GM21367 (cell line): ENCODE results near the gene NFIC.
"Not testable (repeated sequence)": the region's sequence is repeated elsewhere in the genome, so short reads cannot be mapped to it uniquely, and the experiment has no call there.

ENCODE experiments used
- ATAC-seq: cut with Tn5 transposase; IDR thresholded peaks from one replicate; pipeline ENCODE4 v1.9.1; 2021; ENCODE audit not compliant: unreplicated experiment

Gene NFIC

DNA sequence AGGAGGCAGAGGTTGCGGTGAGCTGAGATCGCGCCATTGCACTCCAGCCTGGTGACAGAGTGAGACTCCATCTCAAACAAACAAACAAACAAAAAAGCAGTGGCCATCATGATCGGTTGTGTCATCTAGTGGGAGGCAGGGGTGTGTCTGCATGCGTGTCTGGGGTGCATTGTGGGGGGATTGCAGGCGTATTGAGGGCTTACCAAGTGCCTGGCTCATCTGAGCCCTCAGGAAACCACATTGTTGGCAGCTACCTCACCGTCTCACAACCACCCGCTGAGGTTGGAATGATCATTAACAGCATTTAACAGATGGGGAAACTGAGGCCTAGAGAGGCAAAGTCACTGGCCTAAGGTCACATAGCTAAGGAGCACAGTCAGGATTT is 30.5 kb downstream of the NFIC start:
- ATAC-seq = no peak

DNA sequence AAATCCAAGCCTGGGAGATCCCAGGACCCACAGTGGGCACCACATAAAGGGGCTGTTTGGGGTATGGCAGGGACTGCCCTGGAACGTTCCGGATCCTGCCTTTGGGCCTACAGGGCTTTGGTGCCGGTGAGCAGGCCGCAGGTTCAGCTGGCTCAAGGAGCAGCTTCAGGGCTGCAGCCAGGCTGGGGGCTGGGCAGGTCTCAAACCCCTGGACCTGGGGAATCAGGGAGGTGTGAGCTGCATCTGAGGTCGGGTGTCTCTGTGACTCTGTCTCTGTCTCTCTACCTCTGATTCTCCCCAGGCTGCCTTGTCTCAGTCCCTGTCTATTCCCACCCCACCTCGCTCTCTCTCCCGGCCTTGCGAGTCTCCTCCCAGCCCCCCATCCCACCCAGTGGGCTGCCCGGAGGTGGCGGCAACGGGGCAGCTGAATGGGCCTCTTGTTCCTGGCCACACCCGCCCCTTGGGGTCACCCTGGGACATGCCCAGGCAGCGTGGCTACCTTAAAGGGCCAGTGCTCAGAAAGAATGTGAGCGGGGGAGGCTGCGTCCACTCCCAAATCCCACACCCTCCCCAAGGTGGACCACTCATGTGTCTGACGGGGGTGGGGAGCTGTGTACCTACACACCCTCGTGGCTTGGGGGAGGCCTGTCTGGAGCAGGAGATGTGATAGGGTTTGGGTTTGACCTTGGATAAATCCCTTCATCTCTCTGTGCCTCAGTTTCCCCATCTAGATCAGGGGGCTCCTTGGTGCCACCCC is 31.1 kb downstream of the NFIC start:
- ATAC-seq = no peak

DNA sequence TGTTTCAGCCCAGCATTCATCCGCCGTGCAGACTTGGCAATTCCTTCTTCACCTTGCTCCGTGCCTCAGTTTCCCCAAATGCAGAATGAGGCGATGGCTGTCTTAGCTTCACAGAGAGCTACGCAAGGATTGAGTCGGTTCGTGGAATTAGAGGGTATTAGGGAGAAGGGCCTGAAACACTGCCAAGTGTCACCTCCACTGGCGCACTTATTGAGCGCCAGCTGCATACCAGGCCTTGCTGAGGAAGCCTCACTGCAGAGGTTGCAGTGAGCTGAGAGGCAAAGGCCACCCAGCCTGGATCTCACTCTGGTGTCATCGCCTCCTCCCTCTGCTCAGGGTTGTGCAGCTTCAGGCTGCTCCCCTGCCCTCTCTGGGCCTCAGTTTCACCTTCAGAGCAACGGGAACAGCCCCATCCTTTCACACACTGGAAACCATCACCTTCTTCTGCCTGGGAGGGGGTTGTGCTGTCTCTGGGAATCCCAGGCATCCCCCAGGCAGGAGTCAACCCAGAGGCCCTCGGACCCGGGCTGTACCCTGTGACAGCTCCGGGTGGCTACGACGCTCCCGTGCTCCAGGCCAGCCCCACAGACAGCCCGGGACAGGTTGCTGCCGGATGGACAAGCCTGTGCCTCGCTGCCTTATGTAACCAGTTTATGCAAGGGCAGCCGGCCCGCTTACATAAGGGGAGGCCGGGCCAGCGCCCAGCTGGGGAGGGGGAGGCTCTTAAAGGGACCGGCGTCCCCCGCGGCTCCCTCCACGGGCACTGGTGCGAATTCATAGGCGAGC is 31.9 kb downstream of the NFIC start:
- no peak for ATAC-seq

- ATAC-seq = no peak
These were observed 32.5 kb downstream of the NFIC start for GRCh38 chr19:3398900-3399278.

DNA sequence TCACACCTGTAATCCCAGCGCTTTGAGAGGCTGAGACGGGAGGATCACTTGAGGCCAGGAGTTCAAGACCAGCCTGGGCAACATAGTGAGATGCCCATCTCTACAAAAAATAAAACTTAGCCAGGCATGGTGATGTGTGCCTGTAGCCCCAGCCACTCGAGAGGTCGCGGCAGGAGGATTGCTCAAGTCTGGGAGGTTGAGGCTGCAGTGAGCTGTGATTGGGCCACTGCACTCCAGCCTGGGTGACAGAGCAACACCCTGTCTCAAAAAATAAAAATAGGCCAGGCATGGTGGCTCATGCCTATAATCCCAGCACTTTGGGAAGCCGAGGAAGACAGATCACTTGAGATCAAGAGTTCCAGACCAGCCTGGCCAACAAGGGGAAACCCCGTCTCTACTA is 32.9 kb downstream of the NFIC start:
- not testable (repeated sequence) for ATAC-seq

GRCh38 chr19:3401004-3401768 is 34.8 kb downstream of the NFIC start:
- ATAC-seq = no peak

GRCh38 chr19:3402631-3403443 is 36.5 kb downstream of the NFIC start:
- no peak for ATAC-seq

DNA sequence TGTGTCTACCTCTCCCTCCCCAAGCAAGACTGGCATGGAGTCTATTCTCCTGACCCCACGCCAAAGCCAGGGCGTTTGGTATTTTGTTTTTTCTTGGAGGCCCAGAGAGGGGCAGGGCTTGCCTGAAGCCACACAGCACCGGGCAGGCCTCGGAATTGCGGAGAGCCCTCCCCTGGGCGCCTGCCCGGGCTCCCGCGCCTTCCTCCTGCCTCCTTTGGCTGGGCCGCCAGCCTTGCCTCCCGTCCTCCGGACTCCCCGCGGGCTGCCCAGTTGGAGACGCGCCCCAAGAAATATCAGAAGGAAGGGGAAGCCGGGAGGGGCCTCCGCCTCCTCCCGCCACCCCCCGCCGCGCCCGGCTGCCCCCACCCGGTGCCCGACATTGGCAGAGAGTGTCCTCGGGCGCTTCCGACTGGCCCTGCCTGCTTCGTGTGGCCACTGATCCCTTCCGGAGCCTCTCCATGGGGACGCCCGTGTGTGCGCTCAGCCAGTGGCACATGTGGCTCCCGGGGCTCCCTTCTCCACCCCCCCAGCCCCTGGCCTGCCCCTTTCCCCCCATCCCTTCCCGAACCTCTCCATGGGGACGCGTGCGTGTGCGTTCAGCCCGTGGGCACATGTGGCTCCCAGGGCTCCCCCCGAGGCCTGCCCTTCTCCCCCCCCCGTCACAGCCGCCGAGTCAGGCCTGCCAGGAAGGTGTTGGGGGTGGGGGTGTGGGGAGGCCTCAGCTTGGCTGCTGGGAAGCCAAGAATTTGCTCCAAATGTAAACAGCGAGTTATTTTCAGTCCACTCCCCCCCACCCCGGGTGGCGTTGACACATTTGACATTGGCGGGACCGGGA is 37.3 kb downstream of the NFIC start:
- ATAC-seq = no peak

DNA sequence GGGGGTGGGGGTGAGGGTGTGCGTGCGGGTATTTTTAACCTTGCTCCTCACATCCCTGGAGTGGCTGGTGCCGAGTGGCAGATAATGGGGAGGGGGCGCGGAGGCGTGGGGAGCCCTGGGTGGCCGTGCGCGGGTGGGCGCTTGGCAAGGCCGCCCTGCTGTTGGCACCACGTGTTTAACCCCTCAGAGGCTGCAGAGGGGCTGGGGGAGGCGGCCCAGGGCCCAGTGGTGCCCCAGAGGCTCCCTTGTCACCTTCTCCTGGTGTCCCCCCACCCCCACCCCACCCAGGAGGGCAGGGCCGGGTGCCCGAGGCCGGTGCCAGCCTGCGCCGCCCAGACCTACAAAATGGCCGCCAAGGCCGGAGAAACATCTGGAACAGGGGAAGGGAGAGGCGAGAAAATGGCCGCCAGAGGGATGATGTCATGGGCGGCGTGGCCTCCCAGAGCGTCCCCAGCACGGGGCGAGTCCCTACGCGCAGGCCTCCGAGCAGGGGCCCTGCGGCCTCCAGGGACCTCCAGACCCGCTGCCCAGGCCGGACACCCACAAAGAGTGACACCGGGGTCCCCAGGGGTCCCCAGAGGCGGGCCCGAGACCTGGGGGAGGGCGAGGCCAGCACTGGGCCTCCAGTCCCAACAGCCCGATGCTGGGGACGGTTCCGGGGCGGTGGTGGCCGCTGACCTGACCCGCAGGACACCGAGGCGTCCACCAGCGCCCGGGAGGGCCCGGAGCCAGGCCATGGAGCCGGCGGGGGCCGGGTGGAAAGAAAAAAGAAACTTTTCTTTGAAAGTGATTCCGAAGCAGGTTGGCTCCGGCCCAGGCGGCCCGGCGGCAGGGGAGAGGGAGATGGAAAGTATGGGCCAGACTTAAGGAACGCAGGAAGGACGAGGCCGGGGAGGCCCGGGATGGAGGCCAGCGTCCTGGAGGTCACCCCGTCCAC is 38.2 kb downstream of the NFIC start:
- no peak for ATAC-seq

DNA sequence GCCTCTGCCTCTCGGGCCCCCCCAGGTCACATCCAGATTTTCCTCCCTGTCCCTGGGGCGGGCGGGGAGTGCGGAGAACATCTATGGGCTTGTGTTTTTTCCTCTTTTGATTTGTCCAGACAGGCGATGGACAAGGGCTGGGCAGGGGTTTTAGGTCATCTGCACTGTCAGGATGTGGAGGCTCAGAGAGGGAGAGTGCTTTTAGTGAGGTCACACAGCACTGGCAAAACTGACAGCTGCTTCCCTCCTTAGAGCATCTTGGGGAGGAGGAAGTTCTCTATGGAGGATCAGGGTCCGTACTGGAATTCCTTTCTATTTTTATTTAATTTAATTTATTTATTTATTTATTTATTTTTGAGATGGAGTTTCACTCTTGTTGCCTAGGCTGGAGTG is 38.9 kb downstream of the NFIC start:
- ATAC-seq = no peak

DNA sequence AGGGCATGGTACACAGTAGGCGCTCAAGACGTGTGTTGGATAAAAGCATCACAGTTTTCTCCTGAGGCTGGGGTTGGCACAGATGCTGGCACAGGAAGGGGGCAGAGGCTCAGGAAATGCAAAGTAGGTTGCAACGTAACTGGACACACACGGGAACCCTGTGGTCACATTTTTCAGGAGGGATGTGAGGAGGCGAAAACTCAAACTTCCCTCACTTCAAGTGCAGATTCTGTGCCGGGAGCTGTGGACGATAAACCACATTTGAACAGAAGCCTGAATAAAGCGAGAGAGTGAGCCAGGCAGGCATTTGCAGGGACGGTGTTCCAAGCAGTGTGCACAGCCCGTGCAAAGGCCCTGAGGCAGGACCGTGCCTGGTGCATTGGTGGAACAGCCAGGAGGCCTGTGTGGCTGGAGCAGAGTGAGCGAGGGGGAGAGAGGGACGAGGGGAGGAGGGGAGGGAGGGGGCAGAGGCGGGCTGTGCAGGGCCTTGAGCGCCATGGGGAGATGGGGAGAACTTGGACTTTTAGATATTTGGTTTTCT is 40.3 kb downstream of the NFIC start:
- no peak for ATAC-seq

DNA sequence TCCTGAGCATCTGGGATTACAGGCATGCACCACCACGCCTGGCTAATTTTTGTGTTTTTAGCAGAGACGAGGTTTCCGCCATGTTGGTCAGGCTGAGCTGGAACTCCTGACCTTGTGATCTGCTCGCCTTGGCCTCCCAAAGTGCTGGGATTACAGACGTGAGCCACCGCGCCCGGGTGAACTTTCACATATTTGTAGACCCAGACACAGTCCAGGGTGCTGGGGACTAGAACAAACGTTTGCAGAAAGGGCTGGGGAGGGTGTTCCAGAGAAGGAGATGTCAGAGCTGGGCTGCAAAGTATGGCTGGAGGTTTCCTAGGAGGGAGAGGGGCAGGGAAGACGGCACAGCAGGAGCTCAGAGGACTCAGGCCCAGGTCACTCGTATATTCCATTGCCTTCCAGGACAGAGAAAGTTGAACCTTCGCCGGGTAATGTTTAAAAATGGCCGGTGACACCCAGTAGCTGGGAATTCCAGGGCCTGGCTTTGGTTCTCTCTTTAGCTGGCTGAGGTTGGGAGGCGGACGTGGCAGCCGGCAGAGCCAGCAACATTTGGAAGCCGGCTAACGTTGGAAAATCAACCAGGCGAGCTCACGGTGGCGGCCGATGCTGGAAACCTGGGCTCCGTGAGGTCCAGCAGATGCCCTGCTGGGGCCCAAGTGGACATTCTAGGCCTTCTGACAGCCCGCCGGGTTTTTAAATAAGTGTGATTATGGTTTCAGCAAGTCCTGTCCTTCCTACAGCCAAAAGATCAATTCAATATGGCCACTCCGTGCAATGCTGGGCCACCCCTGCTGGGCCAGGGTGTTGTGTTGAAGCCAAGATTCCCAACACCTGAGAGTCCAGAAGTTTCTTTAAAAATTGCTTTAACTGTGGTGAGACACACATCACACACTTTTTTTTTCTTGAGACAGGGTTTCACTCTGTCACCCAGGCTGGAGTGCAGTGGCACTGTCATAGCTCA is 41.5 kb downstream of the NFIC start:
- ATAC-seq = no peak

GRCh38 chr19:3408996-3409345 is 42.6 kb downstream of the NFIC start:
- ATAC-seq = no peak

GRCh38 chr19:3409346-3410064 is 43.1 kb downstream of the NFIC start:
- no peak for ATAC-seq

GRCh38 chr19:3411636-3412035 is 45.3 kb downstream of the NFIC start:
- ATAC-seq = no peak

DNA sequence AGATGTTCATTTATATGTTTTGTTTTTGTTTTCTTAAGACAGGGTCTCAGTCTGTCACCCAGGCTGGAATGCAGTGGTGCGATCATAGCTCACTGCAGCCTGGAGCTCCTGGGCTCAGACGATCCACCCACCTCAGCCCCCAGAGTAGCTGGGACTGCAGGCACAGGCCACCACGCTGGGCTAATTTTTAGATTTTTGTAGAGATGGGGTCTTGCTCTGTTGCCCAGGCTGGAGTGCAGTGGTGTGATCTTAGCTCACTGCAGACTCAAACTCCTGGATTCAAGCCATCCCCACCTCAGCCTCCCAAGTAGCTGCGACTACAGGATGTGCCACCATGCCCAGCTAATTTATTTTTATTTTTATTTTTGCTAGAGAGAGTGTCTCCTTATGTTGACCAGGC is 45.7 kb downstream of the NFIC start:
- ATAC-seq = no peak

- no peak for ATAC-seq
These were observed 47.5 kb downstream of the NFIC start for GRCh38 chr19:3413796-3414327.
